ENCODE data around the gene OVCA2.

The OVCA2 gene

DNA sequence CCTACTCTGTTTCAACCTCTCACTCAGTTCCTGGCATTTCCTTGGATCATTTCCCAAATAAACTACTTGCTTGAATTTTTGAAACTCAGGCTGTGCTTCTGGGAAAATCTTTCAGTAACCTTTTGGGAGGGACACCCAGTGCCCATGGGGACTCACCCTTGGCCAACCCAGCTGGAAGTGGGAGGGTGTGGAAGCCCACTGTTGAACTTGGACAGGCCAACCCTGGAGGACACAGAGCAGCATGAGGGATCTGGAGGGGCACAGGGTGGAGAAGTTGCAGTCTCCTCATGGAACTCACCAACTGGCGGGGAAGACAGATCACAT, 27.9 kb upstream of the OVCA2 start:
- DNase-seq (ENCODE audit: low read depth): no peak

DNA sequence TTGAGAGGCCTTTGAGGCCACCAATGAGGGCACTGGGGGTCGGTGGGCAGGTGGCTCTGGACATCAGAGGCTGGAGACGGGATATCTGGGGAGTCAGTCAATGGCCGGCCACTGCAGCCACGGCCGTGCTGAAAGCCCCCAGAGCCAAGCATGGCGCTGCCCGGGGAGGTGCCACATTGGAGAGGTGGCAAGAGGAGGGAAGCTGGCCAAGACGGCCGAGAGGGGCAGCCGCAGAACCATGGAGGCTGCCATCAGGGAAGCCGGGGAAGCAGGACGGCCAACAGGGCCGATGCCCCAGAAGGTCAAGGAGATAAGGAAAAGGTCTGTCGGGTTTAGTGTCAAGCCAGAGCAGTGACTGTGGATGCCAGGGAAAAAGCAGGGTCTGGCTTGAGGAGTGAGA, 26.5 kb upstream of the OVCA2 start:
- no peak for DNase-seq (ENCODE audit: low read depth)

- no peak for DNase-seq (ENCODE audit: low read depth)
Observed at GRCh38 chr17:2016494-2016893, 25.3 kb upstream of the OVCA2 start.

- DNase-seq (ENCODE audit: low read depth): no peak
Observed at GRCh38 chr17:2017274-2017941, 24.4 kb upstream of the OVCA2 start.

- no peak for DNase-seq (ENCODE audit: low read depth)
Observed at GRCh38 chr17:2018716-2019510, 22.9 kb upstream of the OVCA2 start.

DNA sequence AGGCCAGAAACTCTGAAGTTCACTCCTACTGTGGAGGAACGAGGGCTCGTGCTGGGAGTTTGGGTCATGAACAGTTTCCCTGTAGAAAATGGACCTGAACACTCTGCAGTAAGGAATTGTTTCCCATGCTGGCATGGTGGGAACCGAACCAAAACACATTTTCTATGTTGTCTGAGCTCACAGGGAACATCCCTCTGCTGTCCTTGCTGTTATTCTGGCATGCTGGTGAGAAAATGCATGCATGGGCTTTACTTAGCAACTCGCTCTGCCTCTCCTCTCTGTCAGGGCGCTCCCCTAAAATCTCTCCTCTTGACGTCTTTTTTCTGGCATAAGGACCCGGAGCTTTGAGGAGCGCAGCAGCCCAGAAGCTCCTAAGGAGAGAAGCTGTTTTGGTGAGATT, 22.1 kb upstream of the OVCA2 start:
- no peak for DNase-seq (ENCODE audit: low read depth)

DNA sequence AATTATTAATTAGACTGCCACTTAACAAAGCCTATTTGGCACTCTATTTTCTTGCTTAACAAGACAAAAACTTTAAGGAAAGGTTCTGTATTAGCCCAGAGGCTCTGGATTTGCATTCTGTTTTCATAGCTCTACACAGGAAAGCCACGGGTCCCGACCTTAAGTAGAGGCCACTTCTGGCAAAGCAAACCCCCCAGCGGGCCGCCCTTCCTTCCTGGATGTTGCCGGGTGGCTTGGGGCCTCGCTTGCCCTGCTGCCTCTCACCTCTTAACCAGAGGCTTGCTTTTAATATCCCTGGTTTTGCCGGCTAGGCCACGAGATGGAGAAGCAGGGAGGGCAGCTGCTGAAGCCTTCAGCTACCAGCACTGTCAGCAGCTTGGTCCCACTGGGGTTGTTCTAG, 21.1 kb upstream of the OVCA2 start:
- DNase-seq (ENCODE audit: low read depth): no peak

GRCh38 chr17:2022647-2023240, 19.1 kb upstream of the OVCA2 start:
- DNase-seq (ENCODE audit: low read depth): no peak

DNA sequence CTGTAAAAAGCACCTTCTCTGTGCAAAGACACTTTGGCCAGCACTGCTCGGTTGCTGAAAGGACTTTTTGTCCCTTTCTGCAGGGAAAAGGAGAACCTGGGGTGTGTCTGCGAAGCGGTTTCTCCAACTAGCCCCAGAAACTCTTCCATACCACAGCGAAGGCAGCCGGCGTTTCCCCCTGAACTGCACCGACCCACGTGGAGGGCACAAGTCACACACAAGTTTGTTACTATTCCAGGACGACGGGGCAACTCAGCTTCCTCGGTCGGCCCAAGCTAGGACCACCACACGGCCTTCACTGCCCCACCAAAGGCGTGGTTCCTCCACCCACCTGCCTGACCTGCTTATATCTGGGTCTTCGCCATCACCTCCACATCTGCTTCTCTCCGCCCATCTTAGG, 18.6 kb upstream of the OVCA2 start:
- no peak for DNase-seq (ENCODE audit: low read depth)

DNA sequence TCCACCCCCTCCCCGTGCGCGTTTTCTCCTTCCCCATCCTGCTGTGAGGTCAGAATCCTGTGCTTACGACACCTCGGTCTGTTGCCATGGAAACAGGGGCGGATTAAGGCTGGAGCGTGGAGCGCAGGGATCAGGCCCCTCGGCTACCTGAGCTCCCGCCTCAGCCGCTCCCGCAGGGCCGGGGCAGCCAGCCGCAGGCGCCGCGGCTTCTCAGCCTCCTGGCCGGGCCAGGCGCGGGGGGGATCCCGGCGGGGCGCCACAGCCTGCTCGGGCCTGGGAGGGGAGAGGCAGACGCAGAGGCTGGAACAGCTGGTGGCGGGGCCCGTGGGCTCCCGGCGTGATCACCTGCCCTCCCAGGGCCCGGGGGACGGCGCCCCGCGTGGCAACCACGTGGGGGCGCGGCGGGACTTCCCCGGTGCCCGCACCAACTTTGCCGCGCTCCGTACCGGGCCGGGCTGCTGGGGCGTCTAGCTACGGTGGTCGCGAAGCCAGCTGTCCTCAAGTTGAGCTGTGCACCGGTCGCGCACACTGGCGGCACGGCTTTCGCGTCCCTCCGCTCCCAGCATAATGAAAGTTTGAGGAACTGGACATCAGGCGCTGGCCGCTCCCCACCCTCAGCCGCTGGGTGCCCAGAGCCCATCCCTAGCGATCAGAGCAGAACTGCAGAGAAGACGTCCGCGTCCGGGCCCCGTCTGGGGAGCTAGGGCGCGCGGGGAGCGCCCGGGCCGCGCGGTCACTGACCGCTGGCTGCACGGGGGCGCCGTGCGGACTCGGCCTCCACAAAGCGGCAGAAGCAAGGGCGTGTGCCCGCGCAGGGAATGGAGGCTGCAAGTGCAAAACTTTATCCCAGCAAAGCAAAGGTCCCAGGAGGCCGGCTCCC, 17.9 kb upstream of the OVCA2 start:
- DNase-seq (ENCODE audit: low read depth): no peak

GRCh38 chr17:2024572-2025219, 17.1 kb upstream of the OVCA2 start:
- no peak for DNase-seq (ENCODE audit: low read depth)

DNA sequence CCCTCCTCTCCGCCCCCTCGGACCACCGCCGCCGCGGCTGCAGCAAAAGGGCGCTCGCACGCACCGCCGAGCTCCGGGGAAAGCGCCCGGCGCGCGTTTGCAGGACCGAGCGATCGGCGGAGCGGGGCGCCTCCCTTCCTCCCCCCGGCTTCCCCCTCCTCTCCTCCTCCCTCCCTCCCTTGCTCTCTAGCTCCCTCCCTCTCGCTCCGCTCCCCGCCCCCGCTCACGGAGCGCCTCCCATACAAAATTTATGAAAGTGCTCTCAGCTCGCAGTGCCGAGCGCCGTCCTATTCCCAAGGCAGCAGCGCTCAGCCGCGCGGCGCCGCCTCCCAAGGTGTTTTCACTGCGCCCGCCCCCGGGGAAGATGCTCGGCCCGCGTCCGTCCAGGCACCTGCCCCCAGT, 16.6 kb upstream of the OVCA2 start, which contains the start of gene RTN4RL1:
RTN4RL1 (minus strand) TSS at position 115 of the 402 bp plus-strand sequence. CDS start 469 bp downstream, outside the sequence.
- no peak for DNase-seq (ENCODE audit: low read depth)

- DNase-seq (ENCODE audit: low read depth): no peak
Observed at GRCh38 chr17:2025622-2026309, 16.1 kb upstream of the OVCA2 start.

DNA sequence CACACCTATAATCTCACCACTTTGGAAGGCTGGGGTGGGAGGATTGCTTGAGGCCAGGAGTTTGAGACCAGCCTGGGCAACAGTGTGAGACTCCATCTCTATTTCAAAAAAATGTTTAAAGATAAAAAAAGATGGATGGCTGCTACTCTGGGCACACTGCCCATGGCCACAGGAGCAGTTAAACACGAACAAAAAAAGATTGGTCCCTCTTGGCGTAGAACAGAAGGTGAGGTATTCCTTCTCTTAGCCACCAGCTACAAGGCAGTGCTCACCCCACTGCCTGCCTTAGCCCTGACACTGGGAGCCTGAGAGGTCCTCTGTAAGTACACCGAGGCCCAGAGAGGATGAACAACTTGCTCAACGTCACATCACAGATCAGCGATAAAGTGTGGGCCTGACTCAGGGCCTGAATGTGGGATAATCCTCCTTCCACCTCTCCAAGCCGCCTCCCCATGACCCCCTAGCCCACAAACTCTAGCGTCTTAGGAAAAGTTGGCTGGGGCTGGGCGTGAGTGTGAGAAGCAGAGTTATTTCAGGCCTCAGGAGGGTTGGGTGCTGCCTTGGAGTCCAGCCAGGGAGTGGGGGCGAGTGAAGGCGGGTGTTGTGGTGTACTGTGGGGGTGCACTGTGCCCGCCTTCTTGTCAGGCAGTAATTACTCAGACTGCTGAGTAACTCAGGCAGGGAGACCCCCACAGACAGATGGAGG, 14.1 kb upstream of the OVCA2 start:
- DNase-seq (ENCODE audit: low read depth): no peak

DNA sequence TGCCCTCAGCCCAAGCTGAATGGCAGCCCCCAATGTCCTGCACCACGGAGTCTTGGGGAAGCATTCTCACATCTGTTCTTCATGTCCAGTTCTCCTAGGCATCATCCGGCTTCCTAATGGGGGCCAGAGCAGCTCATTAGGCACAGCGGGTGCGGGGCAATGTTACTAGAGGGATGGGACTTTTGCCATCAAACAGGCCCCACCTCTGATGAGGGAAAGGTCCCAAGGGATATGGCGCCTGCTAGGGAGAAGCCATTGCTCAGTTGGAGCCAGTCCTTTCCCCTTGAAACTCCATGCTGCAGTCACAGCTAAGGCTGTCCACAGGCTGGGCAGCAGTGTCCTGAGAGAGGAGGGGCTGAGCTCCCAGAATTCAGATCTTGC, 13.6 kb upstream of the OVCA2 start:
- no peak for DNase-seq (ENCODE audit: low read depth)

- no peak for DNase-seq (ENCODE audit: low read depth)
Observed at GRCh38 chr17:2028737-2029136, 13.1 kb upstream of the OVCA2 start.

DNA sequence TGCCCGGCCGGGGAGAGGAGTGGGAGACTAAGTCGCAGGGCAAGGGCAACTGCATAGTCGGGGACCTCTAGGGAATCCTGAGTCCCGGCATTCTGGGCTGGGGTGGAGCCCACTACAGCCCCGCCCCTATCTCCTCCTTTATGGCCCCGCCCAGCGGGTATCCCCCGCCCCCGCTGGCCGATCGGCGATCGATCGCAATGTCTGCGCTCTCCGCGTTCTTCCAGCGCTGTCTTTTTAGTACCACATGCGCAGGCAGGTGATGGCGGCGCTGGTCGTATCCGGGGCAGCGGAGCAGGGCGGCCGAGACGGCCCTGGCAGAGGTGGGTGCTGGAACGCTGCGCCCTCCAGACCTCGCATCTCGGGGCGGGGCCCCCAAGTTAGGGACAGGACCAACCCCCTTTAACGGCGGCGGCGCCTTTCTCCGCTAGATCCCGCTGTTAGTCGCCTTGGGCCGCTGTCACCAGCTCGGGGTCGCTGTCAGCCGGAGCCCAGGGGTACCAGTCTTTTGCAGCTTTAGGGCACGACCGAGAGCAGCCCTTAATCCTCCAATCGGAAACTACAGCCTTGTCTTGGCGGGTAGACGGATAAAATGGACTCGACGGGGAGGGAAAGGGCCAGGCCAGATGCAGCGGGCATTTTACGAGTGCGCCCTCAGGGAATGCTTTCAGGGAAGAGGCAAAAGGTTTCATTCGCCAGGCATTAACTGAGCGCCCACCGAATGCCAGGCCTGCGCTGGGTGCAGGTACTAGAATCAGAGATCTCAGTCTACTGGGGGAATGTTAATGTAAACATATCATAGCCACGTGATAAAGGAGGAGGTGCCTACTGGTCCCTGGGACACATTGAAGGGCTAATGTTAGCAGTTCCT, 11.7 kb upstream of the OVCA2 start, which contains the start of gene DPH1:
DPH1 (plus strand) TSS at position 243 of the 868 bp plus-strand sequence; CDS start at position 260, 17 bp downstream.
- peak; percentile 69 for DNase-seq (ENCODE audit: low read depth)

DNA sequence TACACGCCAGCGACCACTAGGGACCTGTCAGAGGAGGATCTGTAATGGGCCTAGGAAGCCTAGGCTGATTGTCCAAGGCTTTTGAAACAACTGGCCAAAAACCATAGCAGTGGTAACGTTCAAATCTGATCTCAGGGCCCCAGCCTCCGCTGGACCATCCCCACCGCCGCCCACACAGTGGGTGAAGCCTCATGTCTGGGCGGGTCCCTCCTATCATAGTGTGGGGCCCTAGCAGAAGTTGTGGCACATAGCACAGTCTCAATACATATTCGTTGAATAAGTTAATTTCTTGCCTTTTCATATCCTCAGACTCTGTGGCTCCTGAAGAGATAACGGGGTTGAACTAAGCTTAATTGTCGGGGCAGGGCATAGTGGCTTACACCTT, 11.1 kb upstream of the OVCA2 start:
- no peak for DNase-seq (ENCODE audit: low read depth)

GRCh38 chr17:2033153-2033552, 8.7 kb upstream of the OVCA2 start:
- DNase-seq (ENCODE audit: low read depth): no peak

GRCh38 chr17:2034157-2034556, 7.7 kb upstream of the OVCA2 start:
- no peak for DNase-seq (ENCODE audit: low read depth)
